Measurements from ENCODE around the gene GFY. TPM values are rescaled to one million over a fixed set of nuclear protein-coding genes. Genes with fewer than 3 reads are reported as not detected.
A peak's percentile ranks its signal among the peaks of the same experiment; 100 is the strongest.

Gene GFY
- total and polyA plus RNA-seq, 9 of the 15 experiments (the other 6 are each of a cell fraction or from before 2014, with no cell fraction given) = 0.06 to 0.40 (median 0.19) TPM; not detected in 3

DNA sequence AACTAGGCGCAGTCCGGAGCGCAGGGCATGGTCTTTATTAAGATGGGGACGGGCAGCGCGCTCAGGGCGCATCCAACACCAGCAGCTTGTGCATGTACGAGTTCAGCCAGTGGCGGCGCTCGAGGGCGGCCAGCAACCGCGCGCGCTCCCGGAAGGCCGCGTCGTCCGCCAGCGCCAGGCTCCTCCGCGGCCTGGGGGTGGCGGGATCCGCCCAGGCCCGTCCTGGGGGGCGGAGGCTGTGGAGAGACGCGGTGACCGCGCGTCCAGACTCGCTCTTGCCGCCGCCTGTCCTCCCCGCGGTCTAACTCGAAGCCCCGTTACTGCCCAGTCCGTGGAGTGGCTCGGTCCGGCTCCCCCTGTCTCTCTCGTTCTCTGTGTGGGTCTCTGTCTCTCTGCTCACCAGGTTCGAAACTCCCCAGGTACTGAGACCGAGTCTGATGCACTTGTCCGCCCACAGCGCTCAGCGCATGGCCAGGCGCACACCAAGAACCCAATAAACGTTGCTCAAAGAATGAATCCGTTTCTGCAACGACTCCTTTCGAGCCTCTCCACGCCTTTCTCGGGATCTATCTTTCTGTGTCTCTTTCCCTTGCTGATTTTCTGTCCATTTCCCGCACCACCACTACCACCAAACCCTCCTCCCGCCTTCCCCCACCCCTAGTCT is 2.6 kb upstream of the GFY start (continued):
- TF ChIP-seq MCM2 (IDR thresholded peaks at IDR 0.05; ENCODE audit: low read depth) = no peak
- TF ChIP-seq U2AF2 (optimal IDR thresholded peaks at IDR 0.05; ENCODE audit: low read depth, low read length) = no peak
- peak; percentile 48; the same call in 1 of the 2 replicates for TF ChIP-seq EHMT2 (IDR thresholded peaks at IDR 0.05)
- TF ChIP-seq, protein P1, sequence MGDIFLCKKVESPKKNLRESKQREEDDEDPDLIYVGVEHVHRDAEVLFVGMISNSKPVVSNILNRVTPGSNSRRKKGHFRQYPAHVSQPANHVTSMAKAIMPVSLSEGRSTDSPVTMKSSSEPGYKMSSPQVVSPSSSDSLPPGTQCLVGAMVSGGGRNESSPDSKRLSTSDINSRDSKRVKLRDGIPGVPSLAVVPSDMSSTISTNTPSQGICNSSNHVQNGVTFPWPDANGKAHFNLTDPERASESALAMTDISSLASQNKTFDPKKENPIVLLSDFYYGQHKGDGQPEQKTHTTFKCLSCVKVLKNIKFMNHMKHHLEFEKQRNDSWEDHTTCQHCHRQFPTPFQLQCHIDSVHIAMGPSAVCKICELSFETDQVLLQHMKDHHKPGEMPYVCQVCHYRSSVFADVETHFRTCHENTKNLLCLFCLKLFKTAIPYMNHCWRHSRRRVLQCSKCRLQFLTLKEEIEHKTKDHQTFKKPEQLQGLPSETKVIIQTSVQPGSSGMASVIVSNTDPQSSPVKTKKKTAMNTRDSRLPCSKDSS (IDR thresholded peaks at IDR 0.05; ENCODE audit: low read depth, partially characterized antibody) = no peak
- TF ChIP-seq, protein P2, sequence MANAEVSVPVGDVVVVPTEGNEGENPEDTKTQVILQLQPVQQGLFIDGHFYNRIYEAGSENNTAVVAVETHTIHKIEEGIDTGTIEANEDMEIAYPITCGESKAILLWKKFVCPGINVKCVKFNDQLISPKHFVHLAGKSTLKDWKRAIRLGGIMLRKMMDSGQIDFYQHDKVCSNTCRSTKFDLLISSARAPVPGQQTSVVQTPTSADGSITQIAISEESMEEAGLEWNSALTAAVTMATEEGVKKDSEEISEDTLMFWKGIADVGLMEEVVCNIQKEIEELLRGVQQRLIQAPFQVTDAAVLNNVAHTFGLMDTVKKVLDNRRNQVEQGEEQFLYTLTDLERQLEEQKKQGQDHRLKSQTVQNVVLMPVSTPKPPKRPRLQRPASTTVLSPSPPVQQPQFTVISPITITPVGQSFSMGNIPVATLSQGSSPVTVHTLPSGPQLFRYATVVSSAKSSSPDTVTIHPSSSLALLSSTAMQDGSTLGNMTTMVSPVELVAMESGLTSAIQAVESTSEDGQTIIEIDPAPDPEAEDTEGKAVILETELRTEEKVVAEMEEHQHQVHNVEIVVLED (CRISPR knock-in tag; IDR thresholded peaks at IDR 0.05) = no peak
- TF ChIP-seq KDM5B (IDR thresholded peaks at IDR 0.05; ENCODE audit: insufficient replicate concordance, low read depth, low read length) = no peak
- TF ChIP-seq CBX1 (IDR thresholded peaks at IDR 0.05; ENCODE audit: low read depth) = peak; percentile 56
- TF ChIP-seq, protein P3, sequence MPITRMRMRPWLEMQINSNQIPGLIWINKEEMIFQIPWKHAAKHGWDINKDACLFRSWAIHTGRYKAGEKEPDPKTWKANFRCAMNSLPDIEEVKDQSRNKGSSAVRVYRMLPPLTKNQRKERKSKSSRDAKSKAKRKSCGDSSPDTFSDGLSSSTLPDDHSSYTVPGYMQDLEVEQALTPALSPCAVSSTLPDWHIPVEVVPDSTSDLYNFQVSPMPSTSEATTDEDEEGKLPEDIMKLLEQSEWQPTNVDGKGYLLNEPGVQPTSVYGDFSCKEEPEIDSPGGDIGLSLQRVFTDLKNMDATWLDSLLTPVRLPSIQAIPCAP (CRISPR knock-in tag; IDR thresholded peaks at IDR 0.05; ENCODE audit: borderline replicate concordance) = no peak
- TF ChIP-seq ATF1 (CRISPR knock-in tag; IDR thresholded peaks at IDR 0.05) = no peak
- peak; percentile 87 for TF ChIP-seq ATF1 (tag; IDR thresholded peaks at IDR 0.05)
- TF ChIP-seq ZNF778 (CRISPR knock-in tag; IDR thresholded peaks at IDR 0.05) = no peak
- TF ChIP-seq CBFA2T2 (conservative IDR thresholded peaks at IDR 0.05) = no peak
- no peak for TF ChIP-seq KLF16 (IDR thresholded peaks at IDR 0.05)
- no peak for TF ChIP-seq ZZZ3 (IDR thresholded peaks at IDR 0.05)
- TF ChIP-seq BRCA1 (IDR thresholded peaks at IDR 0.05) = no peak
- no peak for TF ChIP-seq BRCA1 (CRISPR knock-in tag; IDR thresholded peaks at IDR 0.05)
- no peak for TF ChIP-seq RBM14 (IDR thresholded peaks at IDR 0.05; ENCODE audit: borderline replicate concordance, insufficient read depth, low read depth, low read length)
- TF ChIP-seq ZNF780A (CRISPR knock-in tag; IDR thresholded peaks at IDR 0.05) = no peak
- TF ChIP-seq, protein P4, sequence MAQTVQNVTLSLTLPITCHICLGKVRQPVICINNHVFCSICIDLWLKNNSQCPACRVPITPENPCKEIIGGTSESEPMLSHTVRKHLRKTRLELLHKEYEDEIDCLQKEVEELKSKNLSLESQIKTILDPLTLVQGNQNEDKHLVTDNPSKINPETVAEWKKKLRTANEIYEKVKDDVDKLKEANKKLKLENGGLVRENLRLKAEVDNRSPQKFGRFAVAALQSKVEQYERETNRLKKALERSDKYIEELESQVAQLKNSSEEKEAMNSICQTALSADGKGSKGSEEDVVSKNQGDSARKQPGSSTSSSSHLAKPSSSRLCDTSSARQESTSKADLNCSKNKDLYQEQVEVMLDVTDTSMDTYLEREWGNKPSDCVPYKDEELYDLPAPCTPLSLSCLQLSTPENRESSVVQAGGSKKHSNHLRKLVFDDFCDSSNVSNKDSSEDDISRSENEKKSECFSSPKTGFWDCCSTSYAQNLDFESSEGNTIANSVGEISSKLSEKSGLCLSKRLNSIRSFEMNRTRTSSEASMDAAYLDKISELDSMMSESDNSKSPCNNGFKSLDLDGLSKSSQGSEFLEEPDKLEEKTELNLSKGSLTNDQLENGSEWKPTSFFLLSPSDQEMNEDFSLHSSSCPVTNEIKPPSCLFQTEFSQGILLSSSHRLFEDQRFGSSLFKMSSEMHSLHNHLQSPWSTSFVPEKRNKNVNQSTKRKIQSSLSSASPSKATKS (CRISPR knock-in tag; IDR thresholded peaks at IDR 0.05) = no peak
- TF ChIP-seq ERF (CRISPR knock-in tag; IDR thresholded peaks at IDR 0.05) = 0 out of 2 replicates have a peak, but pooled peaks have one; percentile 52
- no peak for TF ChIP-seq NFYB (IDR thresholded peaks at IDR 0.05; ENCODE audit: extremely low read depth, insufficient read length)
- TF ChIP-seq DNMT1 (IDR thresholded peaks at IDR 0.05) = no peak
- TF ChIP-seq SMARCA4 (IDR thresholded peaks at IDR 0.05) = 0 out of 2 replicates have a peak, but pooled peaks have one; percentile 18
- no peak for TF ChIP-seq ZNF347 (CRISPR knock-in tag; IDR thresholded peaks at IDR 0.05; ENCODE audit: low read depth)
